ENCODE results near the gene PEX16.
"Not testable (repeated sequence)": the region's sequence is repeated elsewhere in the genome, so short reads cannot be mapped to it uniquely, and the experiment has no call there.

Gene PEX16

DNA sequence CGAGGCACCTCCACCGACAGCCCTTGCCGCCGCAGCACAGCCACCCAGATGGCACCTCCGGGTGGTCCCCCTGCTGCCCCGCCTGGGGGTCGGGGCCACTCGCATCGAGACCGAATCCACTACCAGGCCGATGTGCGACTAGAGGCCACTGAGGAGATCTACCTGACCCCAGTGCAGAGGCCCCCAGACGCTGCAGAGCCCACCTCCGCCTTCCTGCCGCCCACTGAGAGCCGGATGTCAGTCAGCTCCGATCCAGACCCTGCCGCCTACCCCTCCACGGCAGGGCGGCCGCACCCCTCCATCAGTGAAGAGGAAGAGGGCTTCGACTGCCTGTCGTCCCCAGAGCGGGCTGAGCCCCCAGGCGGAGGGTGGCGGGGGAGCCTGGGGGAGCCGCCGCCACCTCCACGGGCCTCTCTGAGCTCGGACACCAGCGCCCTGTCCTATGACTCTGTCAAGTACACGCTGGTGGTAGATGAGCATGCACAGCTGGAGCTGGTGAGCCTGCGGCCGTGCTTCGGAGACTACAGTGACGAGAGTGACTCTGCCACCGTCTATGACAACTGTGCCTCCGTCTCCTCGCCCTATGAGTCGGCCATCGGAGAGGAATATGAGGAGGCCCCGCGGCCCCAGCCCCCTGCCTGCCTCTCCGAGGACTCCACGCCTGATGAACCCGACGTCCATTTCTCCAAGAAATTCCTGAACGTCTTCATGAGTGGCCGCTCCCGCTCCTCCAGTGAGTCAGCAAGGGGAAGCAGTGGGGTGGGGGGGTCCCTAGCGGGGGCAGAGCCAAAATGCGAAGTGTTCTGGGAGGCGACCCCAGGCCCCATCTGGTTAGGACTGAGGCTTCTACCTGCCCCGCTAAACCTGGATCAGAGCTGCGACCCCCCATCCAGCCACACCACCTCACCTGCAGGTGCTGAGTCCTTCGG, 15.0 kb downstream of the PEX16 start:
- in situ Hi-C loops (cut with HindIII; ENCODE audit: low pct_ligation_motif_present, low sequenced_read_pairs), result no loop called here

DNA sequence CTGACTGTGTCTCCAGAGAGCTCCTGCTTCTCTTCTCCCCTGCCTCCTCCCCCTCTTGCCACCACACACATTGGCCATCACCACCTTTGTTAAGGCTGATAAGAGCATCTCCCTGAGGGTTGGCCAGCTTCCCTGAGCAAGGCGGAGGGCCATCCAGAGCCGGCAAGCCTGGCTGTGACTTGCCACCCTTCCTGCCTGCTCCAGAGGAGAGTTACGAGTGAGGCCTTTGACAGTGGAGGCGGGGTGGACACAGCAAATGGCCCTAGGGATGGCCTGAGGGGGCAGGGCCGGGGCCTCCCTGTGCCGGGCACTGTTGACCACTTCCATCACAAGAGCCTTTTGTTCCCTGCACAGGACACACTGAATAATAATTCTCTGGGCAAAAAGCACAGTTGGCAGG, 16.1 kb downstream of the PEX16 start:
- Histone ChIP-seq H3K36me3 (replicated peaks) (no peaks in the 10 kb centered on the region), H3K27ac (no peak overlapping the region), H3K4me3 (ENCODE audit: low read depth, low read length) (no peak overlapping the region), H3K27me3 (replicated peaks) (no peaks in the 10 kb centered on the region)
- in situ Hi-C loops (cut with HindIII; ENCODE audit: low pct_ligation_motif_present, low sequenced_read_pairs), result no loop called here
- TF ChIP-seq, protein P1, sequence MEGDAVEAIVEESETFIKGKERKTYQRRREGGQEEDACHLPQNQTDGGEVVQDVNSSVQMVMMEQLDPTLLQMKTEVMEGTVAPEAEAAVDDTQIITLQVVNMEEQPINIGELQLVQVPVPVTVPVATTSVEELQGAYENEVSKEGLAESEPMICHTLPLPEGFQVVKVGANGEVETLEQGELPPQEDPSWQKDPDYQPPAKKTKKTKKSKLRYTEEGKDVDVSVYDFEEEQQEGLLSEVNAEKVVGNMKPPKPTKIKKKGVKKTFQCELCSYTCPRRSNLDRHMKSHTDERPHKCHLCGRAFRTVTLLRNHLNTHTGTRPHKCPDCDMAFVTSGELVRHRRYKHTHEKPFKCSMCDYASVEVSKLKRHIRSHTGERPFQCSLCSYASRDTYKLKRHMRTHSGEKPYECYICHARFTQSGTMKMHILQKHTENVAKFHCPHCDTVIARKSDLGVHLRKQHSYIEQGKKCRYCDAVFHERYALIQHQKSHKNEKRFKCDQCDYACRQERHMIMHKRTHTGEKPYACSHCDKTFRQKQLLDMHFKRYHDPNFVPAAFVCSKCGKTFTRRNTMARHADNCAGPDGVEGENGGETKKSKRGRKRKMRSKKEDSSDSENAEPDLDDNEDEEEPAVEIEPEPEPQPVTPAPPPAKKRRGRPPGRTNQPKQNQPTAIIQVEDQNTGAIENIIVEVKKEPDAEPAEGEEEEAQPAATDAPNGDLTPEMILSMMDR (IDR thresholded peaks at IDR 0.05; ENCODE audit: low read depth, low read length, missing control alignments), result no peak
- no peak for DNase-seq

More for the DNA sequence above, 15.0 kb downstream of the PEX16 start:
- Histone ChIP-seq H3K27ac (no peak overlapping the region), H3K4me3 (ENCODE audit: low read depth, low read length) (no peak overlapping the region), H3K27me3 (replicated peaks) (no peaks in the 10 kb centered on the region), H3K36me3 (replicated peaks) (no peaks in the 10 kb centered on the region)
- DNase-seq, result no peak
- TF ChIP-seq, protein P1 (IDR thresholded peaks at IDR 0.05; ENCODE audit: low read depth, low read length, missing control alignments), result no peak

DNA sequence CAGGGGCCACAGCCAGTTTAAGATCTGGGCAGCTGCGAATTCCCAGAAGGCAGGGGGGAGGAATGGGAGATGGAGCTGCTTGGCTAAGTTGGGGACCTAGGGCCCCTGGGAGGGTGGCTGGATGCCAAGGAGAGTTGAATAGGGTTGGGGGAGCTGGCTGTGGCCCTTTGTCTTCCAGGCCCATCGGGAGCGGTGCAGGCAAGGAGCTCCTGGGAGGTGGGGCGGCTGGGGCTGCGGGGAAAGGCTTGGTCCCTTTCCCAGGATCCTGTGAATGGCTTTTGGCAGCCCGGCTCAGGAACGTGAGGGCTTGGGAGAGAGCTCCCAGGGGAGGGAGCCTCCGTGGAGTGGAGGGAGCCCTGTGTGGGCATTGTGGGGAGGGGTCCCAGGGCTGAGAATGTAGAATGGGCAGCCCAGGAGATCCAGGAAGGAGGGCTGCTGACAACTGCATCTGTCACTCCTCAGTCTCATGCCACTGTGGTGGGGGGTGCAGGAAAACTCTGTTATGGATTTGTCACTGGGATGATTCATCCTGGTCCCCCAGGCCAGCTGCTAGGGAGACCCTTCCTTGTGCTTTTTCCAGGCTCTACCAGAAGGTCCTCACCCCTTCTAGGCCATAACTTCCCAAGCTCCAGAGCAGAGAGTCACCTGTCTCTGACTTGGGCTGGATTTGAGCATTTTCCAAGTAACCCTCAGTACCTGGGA, 16.6 kb downstream of the PEX16 start:
- no peaks in the 10 kb centered on the region for H3K36me3 ChIP-seq (replicated peaks)
- TF ChIP-seq, protein P1 (IDR thresholded peaks at IDR 0.05; ENCODE audit: low read depth, low read length, missing control alignments), result no peak
- DNase-seq, result no peak
- peak overlapping the region; percentile 57 for H3K4me3 ChIP-seq (ENCODE audit: low read depth, low read length)
- in situ Hi-C loops (cut with HindIII; ENCODE audit: low pct_ligation_motif_present, low sequenced_read_pairs), result no loop called here
- H3K27ac ChIP-seq, result no peak overlapping the region
- no peaks in the 10 kb centered on the region for H3K27me3 ChIP-seq (replicated peaks)

DNA sequence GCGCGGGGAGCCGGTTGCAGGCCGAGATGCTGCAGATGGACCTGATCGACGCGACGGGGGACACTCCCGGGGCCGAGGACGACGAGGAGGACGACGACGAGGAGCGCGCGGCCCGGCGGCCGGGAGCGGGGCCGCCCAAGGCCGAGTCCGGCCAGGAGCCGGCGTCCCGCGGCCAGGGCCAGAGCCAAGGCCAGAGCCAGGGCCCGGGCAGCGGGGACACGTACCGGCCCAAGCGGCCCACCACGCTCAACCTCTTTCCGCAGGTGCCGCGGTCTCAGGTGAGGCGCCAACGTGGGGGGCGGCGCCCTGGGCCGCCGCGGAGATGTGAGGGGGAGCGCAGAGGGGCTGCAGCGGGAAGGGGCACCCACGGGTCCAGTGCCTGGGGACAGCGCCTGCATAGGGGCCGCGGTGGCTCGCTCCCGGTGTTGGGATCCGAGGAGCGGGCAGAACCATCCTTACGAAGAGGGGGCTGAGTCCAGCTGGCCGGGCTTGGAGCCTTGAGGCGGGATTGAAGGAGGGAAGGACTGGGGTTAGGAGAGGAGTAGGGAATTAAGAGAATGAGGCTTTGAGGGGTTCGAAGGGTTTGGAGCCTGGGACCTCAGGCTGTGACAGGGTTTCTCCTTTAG, 17.4 kb downstream of the PEX16 start:
- H3K27me3 ChIP-seq (replicated peaks); H3K36me3 ChIP-seq (replicated peaks); in situ Hi-C loops (cut with HindIII; ENCODE audit: low pct_ligation_motif_present, low sequenced_read_pairs); H3K27ac ChIP-seq; DNase-seq: not testable (repeated sequence)
- H3K4me3 ChIP-seq (ENCODE audit: low read depth, low read length), result peak overlapping the region; percentile 57

DNA sequence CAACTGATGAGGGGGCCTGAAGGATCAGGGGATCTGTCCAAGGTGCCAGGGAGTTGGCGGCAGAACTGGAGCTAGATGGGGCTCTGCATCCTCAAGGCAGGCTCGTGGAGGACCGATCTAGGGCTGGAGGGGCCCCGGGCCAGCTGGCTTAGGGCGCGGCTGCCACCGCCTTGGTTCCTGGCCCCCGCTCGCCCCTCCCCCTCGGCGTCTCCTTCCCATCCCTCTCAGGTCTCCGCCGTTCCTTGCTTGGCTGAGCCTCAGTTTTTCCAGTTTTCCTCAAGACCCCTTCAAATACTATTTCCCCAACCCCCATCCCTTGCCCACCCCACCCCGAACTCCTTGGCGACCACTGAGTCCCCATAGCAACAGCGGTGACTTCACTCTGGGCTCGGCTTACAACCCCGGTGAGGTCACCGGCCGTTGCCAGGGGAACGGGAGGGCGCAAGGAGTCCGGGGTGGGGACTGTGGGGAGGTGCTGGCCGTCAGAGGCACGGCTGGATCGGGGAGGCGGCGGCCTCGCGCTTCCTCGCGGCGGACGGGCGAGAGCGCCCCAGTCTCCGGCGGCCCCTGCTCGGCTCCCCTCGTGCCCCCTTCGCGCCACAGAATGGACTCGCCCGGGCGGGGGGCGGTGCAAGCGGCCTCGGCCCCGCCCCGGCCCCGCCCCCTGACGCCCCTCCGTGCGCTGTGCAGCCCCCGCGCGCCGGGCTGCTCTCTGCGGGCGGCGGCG, 18.1 kb downstream of the PEX16 start:
- no peaks in the 10 kb centered on the region for H3K36me3 ChIP-seq (replicated peaks)
- peak overlapping the region; percentile 55 for H3K4me3 ChIP-seq (ENCODE audit: low read depth, low read length)
- peak overlapping the region; percentile 95 for H3K27ac ChIP-seq
- peak; percentile 83 for DNase-seq
- TF ChIP-seq, protein P1 (IDR thresholded peaks at IDR 0.05; ENCODE audit: low read depth, low read length, missing control alignments), result peak; percentile 2
- H3K27me3 ChIP-seq (replicated peaks), result no peaks in the 10 kb centered on the region
- in situ Hi-C loops (cut with HindIII; ENCODE audit: low pct_ligation_motif_present, low sequenced_read_pairs), result no loop called here
